Measurements from ENCODE around the gene FREM1. TPM values are rescaled to one million over a fixed set of nuclear protein-coding genes. Genes with fewer than 3 reads are reported as not detected.

FREM1 gene
- total RNA-seq, 2 experiments from 2014 or later, result not detected

- CTCF ChIA-PET, result no interaction called here
- peaks cover 2% of the 10 kb centered on the region for H3K27me3 Mint-ChIP-seq
Observed at GRCh38 chr9:14842269-14842668, 68.0 kb downstream of the FREM1 start.

GRCh38 chr9:14838701-14839100 lies 71.5 kb downstream of the FREM1 start:
- CTCF ChIA-PET, result no interaction called here
- H3K4me1 Mint-ChIP-seq, result no peaks in the 10 kb centered on the region

More at GRCh38 chr9:14842269-14842668, 68.0 kb downstream of the FREM1 start:
- H3K27ac Mint-ChIP-seq, result no peak overlapping the region
- H3K36me3 Mint-ChIP-seq, result no peaks in the 10 kb centered on the region
- no peak overlapping the region for H3K4me3 Mint-ChIP-seq
- ATAC-seq, result no peak
- no peaks in the 10 kb centered on the region for H3K4me1 Mint-ChIP-seq
- DNase-seq, result no peak
- no peaks in the 10 kb centered on the region for H3K9me3 Mint-ChIP-seq (ENCODE audit: low read depth)

GRCh38 chr9:14836885-14837284 lies 73.3 kb downstream of the FREM1 start:
- peaks cover 2% of the 10 kb centered on the region for H3K27me3 Mint-ChIP-seq
- ATAC-seq (no peak), DNase-seq (no peak)
- no peaks in the 10 kb centered on the region for H3K36me3 Mint-ChIP-seq
- H3K4me1 Mint-ChIP-seq, result no peaks in the 10 kb centered on the region
- H3K4me3 Mint-ChIP-seq, result no peak overlapping the region
- H3K27ac Mint-ChIP-seq, result no peak overlapping the region
- CTCF ChIA-PET, result no interaction called here
- no peaks in the 10 kb centered on the region for H3K9me3 Mint-ChIP-seq (ENCODE audit: low read depth)

More at GRCh38 chr9:14838701-14839100, 71.5 kb downstream of the FREM1 start:
- Mint-ChIP-seq H3K36me3 (no peaks in the 10 kb centered on the region), H3K27ac (no peak overlapping the region), H3K27me3 (peaks cover 2% of the 10 kb centered on the region), H3K4me3 (no peak overlapping the region), H3K9me3 (ENCODE audit: low read depth) (no peaks in the 10 kb centered on the region)
- no peak for DNase-seq
- no peak for ATAC-seq

- H3K27me3 Mint-ChIP-seq, result no peaks in the 10 kb centered on the region
- H3K4me3 Mint-ChIP-seq, result no peak overlapping the region
- CTCF ChIA-PET, result no interaction called here
- no peak for DNase-seq
- no peaks in the 10 kb centered on the region for H3K4me1 Mint-ChIP-seq
- no peaks in the 10 kb centered on the region for H3K36me3 Mint-ChIP-seq
- ATAC-seq, result no peak
- no peaks in the 10 kb centered on the region for H3K9me3 Mint-ChIP-seq (ENCODE audit: low read depth)
- H3K27ac Mint-ChIP-seq, result no peak overlapping the region
Observed at GRCh38 chr9:14831661-14832060, 78.6 kb downstream of the FREM1 start.

DNA sequence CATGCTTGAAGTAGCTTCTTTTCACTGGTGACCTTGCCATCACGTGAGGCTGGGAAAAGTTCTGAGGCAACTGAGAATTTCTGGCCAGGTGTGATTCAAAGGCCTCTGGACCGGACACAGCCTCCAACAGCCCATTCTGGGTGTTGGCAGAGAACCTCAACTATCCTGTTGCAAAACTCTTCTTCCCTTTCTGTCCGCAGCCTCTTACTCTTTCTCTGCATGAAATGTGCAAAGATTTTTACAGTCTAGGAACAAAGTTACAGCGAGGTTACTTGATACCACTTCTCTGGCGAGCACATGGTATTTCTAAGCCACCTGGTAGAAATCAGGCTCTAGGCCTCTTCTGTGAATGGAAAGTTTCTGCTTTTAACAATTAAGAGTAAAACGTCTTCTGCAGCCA lies 79.2 kb downstream of the FREM1 start:
- Mint-ChIP-seq H3K4me1 (no peaks in the 10 kb centered on the region), H3K27me3 (no peaks in the 10 kb centered on the region), H3K27ac (no peak overlapping the region), H3K4me3 (no peak overlapping the region), H3K36me3 (no peaks in the 10 kb centered on the region), H3K9me3 (ENCODE audit: low read depth) (no peaks in the 10 kb centered on the region)
- ATAC-seq, result no peak
- CTCF ChIA-PET, result no interaction called here
- DNase-seq, result no peak

- no peaks in the 10 kb centered on the region for H3K36me3 Mint-ChIP-seq
- H3K27me3 Mint-ChIP-seq, result no peaks in the 10 kb centered on the region
- ATAC-seq, result no peak
- no peak overlapping the region for H3K27ac Mint-ChIP-seq
- CTCF ChIA-PET, result no interaction called here
- no peaks in the 10 kb centered on the region for H3K4me1 Mint-ChIP-seq
- no peak overlapping the region for H3K4me3 Mint-ChIP-seq
- H3K9me3 Mint-ChIP-seq (ENCODE audit: low read depth), result no peaks in the 10 kb centered on the region
- DNase-seq, result no peak
Observed at GRCh38 chr9:14830057-14830456, 80.2 kb downstream of the FREM1 start.

- Mint-ChIP-seq H3K36me3 (no peaks in the 10 kb centered on the region), H3K27ac (no peak overlapping the region), H3K9me3 (ENCODE audit: low read depth) (no peaks in the 10 kb centered on the region), H3K4me3 (no peak overlapping the region), H3K4me1 (no peaks in the 10 kb centered on the region), H3K27me3 (no peaks in the 10 kb centered on the region)
- CTCF ChIA-PET, result no interaction called here
- ATAC-seq (no peak), DNase-seq (no peak)
Observed at GRCh38 chr9:14829204-14829603, 81.0 kb downstream of the FREM1 start.

GRCh38 chr9:14827805-14828204 lies 82.4 kb downstream of the FREM1 start:
- Mint-ChIP-seq H3K4me1 (no peaks in the 10 kb centered on the region), H3K4me3 (no peak overlapping the region), H3K27me3 (no peaks in the 10 kb centered on the region), H3K9me3 (ENCODE audit: low read depth) (no peaks in the 10 kb centered on the region), H3K36me3 (no peaks in the 10 kb centered on the region), H3K27ac (no peak overlapping the region)
- no peak for ATAC-seq
- no peak for DNase-seq
- CTCF ChIA-PET, result no interaction called here

GRCh38 chr9:14824481-14824880 lies 85.7 kb downstream of the FREM1 start:
- no peaks in the 10 kb centered on the region for H3K4me1 Mint-ChIP-seq
- no peak overlapping the region for H3K27ac Mint-ChIP-seq
- no peaks in the 10 kb centered on the region for H3K36me3 Mint-ChIP-seq
- ATAC-seq (no peak), DNase-seq (no peak)
- no peaks in the 10 kb centered on the region for H3K9me3 Mint-ChIP-seq (ENCODE audit: low read depth)
- H3K27me3 Mint-ChIP-seq, result no peaks in the 10 kb centered on the region
- CTCF ChIA-PET, result no interaction called here
- H3K4me3 Mint-ChIP-seq, result no peak overlapping the region

GRCh38 chr9:14823800-14824199 lies 86.4 kb downstream of the FREM1 start:
- no peaks in the 10 kb centered on the region for H3K9me3 Mint-ChIP-seq (ENCODE audit: low read depth)
- H3K27ac Mint-ChIP-seq, result no peak overlapping the region
- CTCF ChIA-PET, result no interaction called here
- no peaks in the 10 kb centered on the region for H3K4me1 Mint-ChIP-seq
- H3K36me3 Mint-ChIP-seq, result no peaks in the 10 kb centered on the region
- DNase-seq, result no peak
- no peak overlapping the region for H3K4me3 Mint-ChIP-seq
- ATAC-seq, result no peak
- no peaks in the 10 kb centered on the region for H3K27me3 Mint-ChIP-seq

DNA sequence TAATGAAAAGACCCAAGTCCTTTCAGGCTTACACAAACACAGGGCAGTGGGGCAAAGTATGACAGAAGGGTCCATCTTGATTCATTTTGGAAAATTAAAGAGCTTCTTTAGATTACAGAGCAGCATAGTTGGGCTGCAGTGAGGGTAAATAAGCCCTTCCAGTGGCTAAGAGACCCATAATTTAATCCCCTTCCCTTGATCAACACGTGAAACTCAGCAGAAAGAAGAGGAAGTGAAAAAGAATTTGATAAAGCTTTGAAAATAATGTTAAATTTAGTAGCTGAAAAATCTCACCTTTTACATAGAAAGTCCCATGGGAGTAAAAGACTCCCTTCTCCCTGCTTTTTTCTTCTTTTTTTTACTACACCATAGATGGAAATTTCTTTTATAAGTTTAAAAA lies 87.6 kb downstream of the FREM1 start:
- CTCF ChIA-PET, result no interaction called here
- no peak overlapping the region for H3K4me3 Mint-ChIP-seq
- H3K9me3 Mint-ChIP-seq (ENCODE audit: low read depth), result no peaks in the 10 kb centered on the region
- ATAC-seq (no peak), DNase-seq (no peak)
- no peak overlapping the region for H3K27ac Mint-ChIP-seq
- no peaks in the 10 kb centered on the region for H3K36me3 Mint-ChIP-seq
- no peaks in the 10 kb centered on the region for H3K4me1 Mint-ChIP-seq
- H3K27me3 Mint-ChIP-seq, result no peaks in the 10 kb centered on the region

GRCh38 chr9:14819183-14819582 lies 91.0 kb downstream of the FREM1 start:
- ATAC-seq, result no peak
- H3K9me3 Mint-ChIP-seq (ENCODE audit: low read depth), result no peaks in the 10 kb centered on the region
- CTCF ChIA-PET, result no interaction called here
- DNase-seq, result no peak
- no peaks in the 10 kb centered on the region for H3K36me3 Mint-ChIP-seq
- H3K27ac Mint-ChIP-seq, result no peak overlapping the region
- H3K4me1 Mint-ChIP-seq, result no peaks in the 10 kb centered on the region
- no peak overlapping the region for H3K4me3 Mint-ChIP-seq
- H3K27me3 Mint-ChIP-seq, result no peaks in the 10 kb centered on the region

- H3K4me1 Mint-ChIP-seq, result no peaks in the 10 kb centered on the region
- no peak overlapping the region for H3K27ac Mint-ChIP-seq
- peaks cover 4% of the 10 kb centered on the region for H3K27me3 Mint-ChIP-seq
- H3K4me3 Mint-ChIP-seq, result no peak overlapping the region
- DNase-seq (no peak), ATAC-seq (no peak)
- H3K36me3 Mint-ChIP-seq, result no peaks in the 10 kb centered on the region
- no peaks in the 10 kb centered on the region for H3K9me3 Mint-ChIP-seq (ENCODE audit: low read depth)
- CTCF ChIA-PET, result no interaction called here
Observed at GRCh38 chr9:14814249-14814628, 96.0 kb downstream of the FREM1 start.

DNA sequence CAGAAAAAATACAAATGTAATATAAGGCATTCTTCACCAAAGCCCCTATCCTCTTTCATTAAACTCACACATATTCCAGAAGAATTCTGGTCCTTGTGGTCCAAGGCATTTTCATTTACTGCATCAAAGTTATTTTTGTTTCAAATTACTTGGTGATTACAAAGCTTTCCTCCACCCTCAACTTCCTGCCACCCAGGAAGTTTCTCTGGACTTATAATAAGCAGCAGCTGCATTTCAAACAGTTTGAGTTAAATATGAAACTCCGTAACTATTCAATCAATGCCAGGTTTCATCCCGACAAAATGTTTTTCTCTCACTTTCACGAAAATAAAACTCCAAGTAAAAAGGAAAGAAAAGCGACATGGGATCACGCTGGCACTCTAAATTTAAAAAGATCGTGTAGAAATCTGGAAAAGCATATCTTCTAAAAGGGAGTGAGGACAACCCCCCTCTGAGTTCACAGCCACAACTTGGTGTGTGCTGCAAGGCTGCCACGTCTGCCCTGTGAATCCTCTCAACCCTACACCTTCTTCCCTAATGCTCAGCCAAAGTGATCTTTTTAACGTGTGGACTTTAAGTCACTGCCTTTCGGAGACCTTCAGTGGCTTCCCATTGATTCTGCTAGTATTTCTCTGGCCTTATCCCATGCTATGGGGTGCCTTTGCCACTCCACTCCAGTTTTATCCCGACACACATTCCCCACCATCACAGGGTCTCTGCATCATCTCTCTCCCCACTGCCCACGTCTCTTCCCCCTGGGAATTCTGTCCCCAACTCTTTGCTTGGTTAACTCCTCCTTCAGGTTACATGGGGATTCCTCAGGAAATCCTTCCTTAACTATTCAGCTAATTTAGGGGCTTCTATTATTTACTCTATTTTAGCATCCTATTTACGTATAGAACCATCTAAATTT lies 96.6 kb downstream of the FREM1 start:
- Mint-ChIP-seq H3K27me3 (peaks cover 4% of the 10 kb centered on the region), H3K4me3 (no peak overlapping the region), H3K4me1 (no peaks in the 10 kb centered on the region), H3K27ac (no peak overlapping the region), H3K36me3 (no peaks in the 10 kb centered on the region), H3K9me3 (ENCODE audit: low read depth) (no peaks in the 10 kb centered on the region)
- DNase-seq, result no peak
- CTCF ChIA-PET, result no interaction called here
- no peak for ATAC-seq

All from activated CD8-positive, alpha-beta memory T cell treated with anti-CD3 and anti-CD28 coated beads, Interleukin-2, amount 10 ng/mL, durations not matched to agents 7 days and 5 days (primary cell).